NOMO-1 (cell line): ENCODE results near the gene TDRD1.

Source experiments
- DNase-seq, 2 experiments: peaks; one replicate each; lab custom pipeline; 2025; ENCODE audit not compliant: unreplicated experiment in 2 of 2; lab: John Stamatoyannopoulos, UW

The TDRD1 gene

GRCh38 chr10:114173921-114174694 lies 5.0 kb upstream of the TDRD1 start, which contains the start of gene CCDC186:
Gene CCDC186 (minus strand): TSS chr10:114174203. CDS start chr10:114163268, 10,935 bp downstream.
- DNase-seq = peak; percentile 91 to 95

- DNase-seq = peak; percentile 77 to 84
Observed at GRCh38 chr10:114174695-114175188, 4.4 kb upstream of the TDRD1 start.

DNA sequence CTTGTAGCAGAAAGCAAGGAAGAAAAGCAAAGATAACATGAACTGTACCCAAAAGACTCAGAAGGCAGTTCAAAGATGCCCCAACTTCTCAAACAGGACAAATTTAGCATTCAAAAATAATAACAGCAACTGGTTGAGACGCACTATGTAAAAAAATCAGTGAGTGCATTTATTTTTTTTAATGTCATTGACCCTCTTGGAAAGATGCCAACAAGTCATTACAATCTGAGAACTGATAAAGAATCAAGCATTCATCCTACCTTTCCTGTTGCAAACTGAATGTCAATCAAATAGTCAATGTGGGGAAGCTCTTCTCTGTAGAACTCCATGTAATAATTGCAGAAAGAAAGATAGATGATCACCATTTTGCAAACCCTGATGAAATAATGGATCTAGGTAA lies 3.5 kb upstream of the TDRD1 start:
- no peak for DNase-seq

- DNase-seq = no peak
Observed at GRCh38 chr10:114176511-114176910, 2.6 kb upstream of the TDRD1 start.

DNA sequence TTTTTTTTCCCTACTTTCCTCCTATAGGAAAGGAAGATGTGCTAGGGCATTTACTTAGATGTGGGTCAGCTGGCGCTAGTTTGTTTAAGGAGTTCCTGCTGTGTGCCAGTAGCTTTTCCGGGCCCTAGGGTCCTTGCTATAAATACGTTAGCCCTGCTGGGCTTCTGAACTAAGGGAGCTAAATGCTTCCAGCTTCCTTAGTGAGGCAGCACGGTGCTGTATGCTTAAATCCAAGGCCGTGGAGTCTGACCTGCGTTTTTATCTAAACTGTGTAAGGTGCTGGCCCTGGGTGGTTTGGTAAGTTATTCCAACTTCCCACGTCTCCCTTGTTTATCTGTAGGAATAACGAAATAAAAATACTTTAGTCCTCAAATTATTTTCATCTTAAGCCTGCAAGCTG lies 594 bp downstream of the TDRD1 start:
- DNase-seq = no peak

DNA sequence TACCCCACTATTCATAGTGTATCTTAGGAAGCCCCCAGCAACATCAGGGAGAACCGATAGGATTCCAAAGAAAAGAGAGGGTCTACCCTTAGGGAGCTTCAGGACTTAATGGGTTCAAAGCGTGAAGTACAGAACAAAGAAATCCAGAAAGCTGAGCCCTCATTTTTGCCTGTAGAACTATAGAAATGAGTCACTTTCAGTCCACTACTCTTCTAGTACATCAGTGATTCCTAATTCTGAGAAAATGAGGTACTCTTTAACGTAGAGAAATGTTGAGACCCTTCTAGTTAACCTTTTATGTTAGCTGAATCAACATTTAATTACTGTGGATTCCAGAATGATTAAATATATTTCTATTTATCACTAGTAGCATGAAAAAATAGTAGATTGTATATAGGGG lies 1.8 kb downstream of the TDRD1 start:
- DNase-seq = no peak

DNA sequence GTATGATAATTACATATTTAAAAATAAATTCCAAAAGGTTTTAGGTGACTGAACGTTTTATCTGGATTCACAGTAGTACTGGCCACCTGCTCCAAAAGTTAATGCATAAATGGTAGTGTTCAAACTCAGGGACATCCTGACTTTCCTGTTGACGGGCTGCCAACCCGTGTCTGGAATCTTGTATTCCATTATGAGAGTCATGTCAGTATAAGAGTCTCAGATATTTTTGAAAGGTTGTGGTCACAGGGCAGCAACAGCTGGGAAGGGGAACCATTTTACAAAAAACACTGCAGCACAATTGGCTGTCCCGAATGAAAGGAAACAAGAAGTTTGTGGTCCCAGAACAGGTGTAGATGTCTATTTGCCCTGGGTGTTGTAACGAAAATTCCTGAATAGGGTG lies 2.8 kb downstream of the TDRD1 start:
- DNase-seq = no peak

DNA sequence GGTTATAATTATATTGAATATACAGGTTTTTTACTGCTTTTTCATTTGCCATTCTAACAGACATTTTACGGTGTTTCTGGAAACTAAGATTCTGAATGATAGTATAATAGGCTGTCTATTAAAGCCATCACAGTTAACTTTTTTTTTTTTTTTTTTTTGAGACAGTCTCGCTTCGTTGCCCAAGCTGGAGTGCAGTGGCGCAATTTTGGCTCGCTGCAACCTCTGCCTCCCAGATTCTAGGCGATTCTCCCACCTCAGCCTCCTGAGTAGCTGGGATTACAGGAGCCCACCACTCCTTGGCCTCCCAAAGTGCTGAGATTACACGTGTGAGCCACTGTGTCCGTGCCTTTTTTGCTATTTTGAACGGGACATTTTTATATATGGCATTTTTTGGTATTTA lies 4.4 kb downstream of the TDRD1 start:
- no peak for DNase-seq

DNA sequence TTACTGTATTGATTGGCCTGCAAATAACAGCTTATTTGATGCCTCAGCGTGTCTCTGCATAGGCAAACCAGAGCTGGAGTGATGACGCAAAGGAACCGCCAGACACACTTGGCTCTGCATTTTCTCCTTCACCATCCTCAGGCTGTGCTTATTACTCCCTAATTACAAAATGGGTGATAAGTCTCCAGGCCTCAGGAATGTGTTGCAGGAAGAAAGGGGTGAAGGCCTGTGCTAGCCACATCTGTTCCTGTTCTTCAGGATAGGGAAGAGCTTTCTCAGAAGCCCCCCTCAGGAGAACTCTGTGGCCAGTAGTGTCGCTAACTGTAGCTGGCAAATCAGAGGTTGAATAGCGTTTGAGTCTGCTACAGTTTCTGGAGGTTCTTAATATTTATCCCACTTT lies 5.1 kb downstream of the TDRD1 start:
- DNase-seq = no peak

- DNase-seq = no peak
Observed at GRCh38 chr10:114188001-114188400, 8.8 kb downstream of the TDRD1 start.

- DNase-seq = no peak
Observed at GRCh38 chr10:114188900-114189299, 9.7 kb downstream of the TDRD1 start.

DNA sequence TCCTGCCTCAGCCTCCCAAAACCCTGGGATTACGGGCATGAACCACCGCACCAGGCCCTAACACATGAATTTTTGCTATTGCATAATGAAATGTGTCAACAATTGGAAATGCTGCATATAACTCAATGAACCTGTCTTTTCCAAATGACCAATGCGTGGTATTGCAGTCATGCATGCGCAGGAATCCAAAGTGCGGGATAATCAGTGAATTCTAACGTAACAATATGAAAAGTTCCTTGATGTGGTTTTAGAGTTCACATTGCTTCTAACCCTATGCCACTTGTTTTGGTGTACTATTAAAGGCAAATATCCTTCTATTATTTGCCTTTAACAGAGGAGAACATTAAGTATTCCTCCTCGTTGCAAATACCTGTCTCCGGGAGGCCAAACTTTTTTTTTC lies 10.5 kb downstream of the TDRD1 start:
- DNase-seq = no peak

DNA sequence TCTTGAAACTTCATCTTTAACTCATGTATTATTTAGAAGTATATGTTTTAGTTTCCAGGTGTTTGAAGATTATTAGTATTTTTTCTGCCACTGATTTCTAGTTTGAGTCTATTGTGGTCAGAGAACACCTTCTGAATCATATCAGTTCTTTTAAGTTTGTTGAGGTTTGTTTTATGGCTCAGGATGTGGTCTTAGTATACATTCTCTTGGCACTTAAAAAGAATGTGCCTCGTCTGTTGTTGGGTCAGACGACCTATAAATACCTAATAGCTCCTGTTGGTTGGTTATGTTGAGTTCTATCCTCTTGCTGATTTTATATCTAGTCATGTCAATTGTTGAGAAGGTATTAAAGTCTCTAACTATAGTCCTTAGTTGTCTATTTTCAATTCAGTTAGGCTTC lies 15.9 kb downstream of the TDRD1 start:
- no peak for DNase-seq

- DNase-seq = no peak
Observed at GRCh38 chr10:114199239-114199638, 20.1 kb downstream of the TDRD1 start.

GRCh38 chr10:114202812-114203211 lies 23.7 kb downstream of the TDRD1 start:
- no peak for DNase-seq

GRCh38 chr10:114206902-114207301 lies 27.7 kb downstream of the TDRD1 start:
- DNase-seq = no peak

GRCh38 chr10:114207349-114207748 lies 28.2 kb downstream of the TDRD1 start:
- no peak for DNase-seq

DNA sequence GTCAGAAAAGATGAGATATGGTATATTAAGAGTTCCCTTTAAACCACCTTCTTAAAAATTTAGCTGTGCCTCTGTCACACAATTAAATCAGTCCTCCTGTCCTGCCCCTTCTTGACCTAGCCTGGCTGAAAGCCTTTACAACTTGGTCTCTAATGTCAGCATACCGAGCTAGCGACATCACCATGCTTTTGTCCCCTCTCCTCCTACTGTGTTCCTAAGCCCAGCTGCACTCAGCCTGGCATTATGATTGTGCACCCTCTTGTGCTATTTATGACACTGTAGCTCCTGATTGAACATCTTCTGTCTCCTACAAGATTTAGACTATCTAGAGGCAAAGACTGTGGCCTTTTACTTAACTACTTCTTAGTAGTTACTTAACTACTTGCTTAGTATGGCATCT lies 29.2 kb downstream of the TDRD1 start:
- no peak for DNase-seq

GRCh38 chr10:114212153-114212552 lies 33.0 kb downstream of the TDRD1 start:
- DNase-seq = no peak

DNA sequence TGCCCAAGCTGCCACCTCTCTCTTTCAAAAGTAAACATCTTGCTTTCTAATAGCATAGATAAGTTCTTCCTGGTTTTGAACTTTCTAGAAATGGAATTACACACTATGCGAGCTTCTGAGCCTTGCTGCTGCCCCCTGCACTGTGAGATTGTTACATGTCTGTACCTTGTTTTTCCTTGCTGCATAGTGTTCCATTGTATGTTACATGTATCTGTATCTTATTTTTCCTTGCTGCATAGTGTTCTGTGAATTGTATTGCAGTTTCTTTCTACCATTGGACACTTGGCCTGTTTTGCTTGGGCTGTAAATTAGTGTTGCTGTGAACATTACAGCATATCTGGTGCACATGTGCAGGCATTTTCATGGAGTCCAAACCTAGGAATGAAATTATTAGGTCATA lies 35.9 kb downstream of the TDRD1 start:
- no peak for DNase-seq

- no peak for DNase-seq
Observed at GRCh38 chr10:114220281-114220680, 41.1 kb downstream of the TDRD1 start.

GRCh38 chr10:114221235-114221634 lies 42.1 kb downstream of the TDRD1 start:
- DNase-seq = no peak

DNA sequence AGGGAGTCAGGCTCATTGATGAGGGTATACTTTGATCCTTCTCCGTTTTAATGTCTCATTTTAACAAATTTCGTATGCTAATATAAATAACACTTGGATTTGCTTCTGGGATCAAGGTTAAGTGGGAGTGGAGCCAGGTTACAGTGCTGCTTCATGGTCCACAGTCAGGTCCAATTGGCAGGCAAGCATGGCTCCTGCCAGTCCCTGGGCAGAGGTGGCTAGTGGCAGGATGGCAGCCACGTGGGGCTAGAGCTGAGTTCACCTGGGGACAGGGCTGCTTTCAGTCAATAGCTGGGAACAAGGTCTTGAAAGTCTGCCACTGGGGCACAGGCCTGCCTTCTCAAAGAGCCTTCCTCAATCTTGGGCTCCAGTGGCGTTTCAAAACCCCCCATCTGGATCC lies 43.9 kb downstream of the TDRD1 start:
- DNase-seq = no peak
